ENCODE data around the gene MAST1.
"Not testable (repeated sequence)": the region's sequence is repeated elsewhere in the genome, so short reads cannot be mapped to it uniquely, and the experiment has no call there.

MAST1 gene

GRCh38 chr19:12886651-12886968 lies 48.3 kb downstream of the MAST1 start:
- Histone ChIP-seq H3K36me3 (ENCODE audit: control insufficient read depth in 2 of 2, insufficient read depth in 2 of 2, low read length in 2 of 2) (no peaks in the 10 kb centered on the region), H3K27ac (ENCODE audit: low read length) (no peak overlapping the region), H3K27me3 (ENCODE audit: control insufficient read depth in 1 of 2, insufficient read depth in 2 of 2, low read length in 2 of 2) (peaks cover 3 to 15% of the 10 kb centered on the region in 2 donors), H3K9ac (ENCODE audit: low read length in 2 of 2) (no peak overlapping the region), H3K4me1 (ENCODE audit: control insufficient read depth, insufficient read depth, low read length) (peaks cover 26% of the 10 kb centered on the region), H3K4me3 (ENCODE audit: low read length in 2 of 2) (no peak overlapping the region), H3K9me3 (ENCODE audit: control insufficient read depth in 2 of 2, low read length in 2 of 2) (no peaks in the 10 kb centered on the region)

GRCh38 chr19:12886969-12887747 lies 48.8 kb downstream of the MAST1 start, which contains the start of gene KLF1:
KLF1 (minus strand) TSS chr19:12887201; CDS start chr19:12887140, 61 bp downstream.
- Histone ChIP-seq H3K27me3 (ENCODE audit: control insufficient read depth in 1 of 2, insufficient read depth in 2 of 2, low read length in 2 of 2) (peaks cover 3 to 15% of the 10 kb centered on the region in 2 donors), H3K4me1 (ENCODE audit: control insufficient read depth, insufficient read depth, low read length) (peaks cover 32% of the 10 kb centered on the region), H3K27ac (ENCODE audit: low read length) (no peak within 1 kb of the TSS), H3K36me3 (ENCODE audit: control insufficient read depth in 2 of 2, insufficient read depth in 2 of 2, low read length in 2 of 2) (no peaks in the 10 kb centered on the region), H3K9ac (ENCODE audit: low read length in 2 of 2) (no peak within 1 kb of the TSS), H3K9me3 (ENCODE audit: control insufficient read depth in 2 of 2, low read length in 2 of 2) (no peaks in the 10 kb centered on the region), H3K4me3 (ENCODE audit: low read length in 2 of 2) (peak within 1 kb of the TSS in 1 of 2 donors; percentile 66)

GRCh38 chr19:12888006-12888603 lies 49.8 kb downstream of the MAST1 start:
- no peak overlapping the region for H3K9ac ChIP-seq (ENCODE audit: low read length in 2 of 2)
- H3K4me3 ChIP-seq (ENCODE audit: low read length in 2 of 2), result no peak overlapping the region
- H3K36me3 ChIP-seq (ENCODE audit: control insufficient read depth in 2 of 2, insufficient read depth in 2 of 2, low read length in 2 of 2), result no peaks in the 10 kb centered on the region
- peaks cover 32% of the 10 kb centered on the region for H3K4me1 ChIP-seq (ENCODE audit: control insufficient read depth, insufficient read depth, low read length)
- no peak overlapping the region for H3K27ac ChIP-seq (ENCODE audit: low read length)
- H3K9me3 ChIP-seq (ENCODE audit: control insufficient read depth in 2 of 2, low read length in 2 of 2), result no peaks in the 10 kb centered on the region
- peaks cover 3 to 15% of the 10 kb centered on the region in 2 donors for H3K27me3 ChIP-seq (ENCODE audit: control insufficient read depth in 1 of 2, insufficient read depth in 2 of 2, low read length in 2 of 2)

GRCh38 chr19:12890299-12890786 lies 52.0 kb downstream of the MAST1 start:
- not testable (repeated sequence) for H3K27me3 ChIP-seq (ENCODE audit: control insufficient read depth in 1 of 2, insufficient read depth in 2 of 2, low read length in 2 of 2); H3K9me3 ChIP-seq (ENCODE audit: control insufficient read depth in 2 of 2, low read length in 2 of 2)
- Histone ChIP-seq H3K36me3 (ENCODE audit: control insufficient read depth in 2 of 2, insufficient read depth in 2 of 2, low read length in 2 of 2) (peaks cover 10 to 12% of the 10 kb centered on the region in 2 donors), H3K4me3 (ENCODE audit: low read length in 2 of 2) (peak overlapping the region; percentile 41 to 98), H3K4me1 (ENCODE audit: control insufficient read depth, insufficient read depth, low read length) (peaks cover 24% of the 10 kb centered on the region), H3K27ac (ENCODE audit: low read length) (peak overlapping the region; percentile 70), H3K9ac (ENCODE audit: low read length in 2 of 2) (peak overlapping the region in 1 of 2 donors; percentile 51)

- Histone ChIP-seq H3K4me3 (ENCODE audit: low read length in 2 of 2) (peak within 1 kb of the TSS; percentile 97 to 98), H3K36me3 (ENCODE audit: control insufficient read depth in 2 of 2, insufficient read depth in 2 of 2, low read length in 2 of 2) (peaks cover 12 to 13% of the 10 kb centered on the region in 2 donors), H3K9ac (ENCODE audit: low read length in 2 of 2) (peak within 1 kb of the TSS; percentile 68 to 79), H3K27ac (ENCODE audit: low read length) (peak within 1 kb of the TSS; percentile 70), H3K4me1 (ENCODE audit: control insufficient read depth, insufficient read depth, low read length) (peaks cover 18% of the 10 kb centered on the region), H3K27me3 (ENCODE audit: control insufficient read depth in 1 of 2, insufficient read depth in 2 of 2, low read length in 2 of 2) (no peaks in the 10 kb centered on the region), H3K9me3 (ENCODE audit: control insufficient read depth in 2 of 2, low read length in 2 of 2) (no peaks in the 10 kb centered on the region)
These were observed 52.7 kb downstream of the MAST1 start, which contains the start of gene GCDH for GRCh38 chr19:12890787-12891552. GCDH (plus strand) TSS chr19:12891160; CDS start chr19:12891305, 145 bp downstream.

GRCh38 chr19:12891553-12892021 lies 53.3 kb downstream of the MAST1 start:
- no peaks in the 10 kb centered on the region for H3K9me3 ChIP-seq (ENCODE audit: control insufficient read depth in 2 of 2, low read length in 2 of 2)
- peak overlapping the region; percentile 68 to 79 for H3K9ac ChIP-seq (ENCODE audit: low read length in 2 of 2)
- H3K4me1 ChIP-seq (ENCODE audit: control insufficient read depth, insufficient read depth, low read length), result peaks cover 17% of the 10 kb centered on the region
- H3K27ac ChIP-seq (ENCODE audit: low read length), result peak overlapping the region; percentile 70
- peak overlapping the region; percentile 97 to 98 for H3K4me3 ChIP-seq (ENCODE audit: low read length in 2 of 2)
- peaks cover 18 to 19% of the 10 kb centered on the region in 2 donors for H3K36me3 ChIP-seq (ENCODE audit: control insufficient read depth in 2 of 2, insufficient read depth in 2 of 2, low read length in 2 of 2)
- no peaks in the 10 kb centered on the region for H3K27me3 ChIP-seq (ENCODE audit: control insufficient read depth in 1 of 2, insufficient read depth in 2 of 2, low read length in 2 of 2)

GRCh38 chr19:12893582-12893981 lies 55.3 kb downstream of the MAST1 start:
- Histone ChIP-seq H3K27me3 (ENCODE audit: control insufficient read depth in 1 of 2, insufficient read depth in 2 of 2, low read length in 2 of 2) (no peaks in the 10 kb centered on the region), H3K36me3 (ENCODE audit: control insufficient read depth in 2 of 2, insufficient read depth in 2 of 2, low read length in 2 of 2) (peaks cover 30 to 34% of the 10 kb centered on the region in 2 donors), H3K4me1 (ENCODE audit: control insufficient read depth, insufficient read depth, low read length) (peaks cover 17% of the 10 kb centered on the region), H3K9me3 (ENCODE audit: control insufficient read depth in 2 of 2, low read length in 2 of 2) (no peaks in the 10 kb centered on the region), H3K27ac (ENCODE audit: low read length) (no peak overlapping the region), H3K4me3 (ENCODE audit: low read length in 2 of 2) (no peak overlapping the region), H3K9ac (ENCODE audit: low read length in 2 of 2) (no peak overlapping the region)

- H3K9ac ChIP-seq (ENCODE audit: low read length in 2 of 2), result no peak overlapping the region
- H3K27ac ChIP-seq (ENCODE audit: low read length), result no peak overlapping the region
- H3K27me3 ChIP-seq (ENCODE audit: control insufficient read depth in 1 of 2, insufficient read depth in 2 of 2, low read length in 2 of 2), result no peaks in the 10 kb centered on the region
- peaks cover 8% of the 10 kb centered on the region for H3K4me1 ChIP-seq (ENCODE audit: control insufficient read depth, insufficient read depth, low read length)
- no peak overlapping the region for H3K4me3 ChIP-seq (ENCODE audit: low read length in 2 of 2)
- H3K9me3 ChIP-seq (ENCODE audit: control insufficient read depth in 2 of 2, low read length in 2 of 2), result no peaks in the 10 kb centered on the region
- H3K36me3 ChIP-seq (ENCODE audit: control insufficient read depth in 2 of 2, insufficient read depth in 2 of 2, low read length in 2 of 2), result peaks cover 30 to 36% of the 10 kb centered on the region in 2 donors
These were observed 58.1 kb downstream of the MAST1 start for GRCh38 chr19:12896460-12896859.

- Histone ChIP-seq H3K27me3 (ENCODE audit: control insufficient read depth in 1 of 2, insufficient read depth in 2 of 2, low read length in 2 of 2) (no peaks in the 10 kb centered on the region), H3K36me3 (ENCODE audit: control insufficient read depth in 2 of 2, insufficient read depth in 2 of 2, low read length in 2 of 2) (peaks cover 21 to 26% of the 10 kb centered on the region in 2 donors), H3K27ac (ENCODE audit: low read length) (no peak overlapping the region)
These were observed 61.7 kb downstream of the MAST1 start for GRCh38 chr19:12899891-12900518.

GRCh38 chr19:12907166-12907565 lies 68.9 kb downstream of the MAST1 start:
- H3K36me3 ChIP-seq (ENCODE audit: control insufficient read depth in 2 of 2, insufficient read depth in 2 of 2, low read length in 2 of 2), result peaks cover 0 to 2% of the 10 kb centered on the region in 2 donors
- no peak overlapping the region for H3K9ac ChIP-seq (ENCODE audit: low read length in 2 of 2)
- H3K27ac ChIP-seq (ENCODE audit: low read length), result no peak overlapping the region
- no peaks in the 10 kb centered on the region for H3K9me3 ChIP-seq (ENCODE audit: control insufficient read depth in 2 of 2, low read length in 2 of 2)
- H3K4me1 ChIP-seq (ENCODE audit: control insufficient read depth, insufficient read depth, low read length), result peaks cover 2% of the 10 kb centered on the region
- no peaks in the 10 kb centered on the region for H3K27me3 ChIP-seq (ENCODE audit: control insufficient read depth in 1 of 2, insufficient read depth in 2 of 2, low read length in 2 of 2)
- no peak overlapping the region for H3K4me3 ChIP-seq (ENCODE audit: low read length in 2 of 2)

More at GRCh38 chr19:12899891-12900518, 61.7 kb downstream of the MAST1 start:
- H3K4me3 ChIP-seq (ENCODE audit: low read length in 2 of 2), result no peak overlapping the region
- no peaks in the 10 kb centered on the region for H3K9me3 ChIP-seq (ENCODE audit: control insufficient read depth in 2 of 2, low read length in 2 of 2)
- H3K9ac ChIP-seq (ENCODE audit: low read length in 2 of 2), result no peak overlapping the region
- no peaks in the 10 kb centered on the region for H3K4me1 ChIP-seq (ENCODE audit: control insufficient read depth, insufficient read depth, low read length)
